Caco-2 (cell line): Measurements from ENCODE around the gene LCMT1. TPM values are rescaled to one million over a fixed set of nuclear protein-coding genes. Genes with fewer than 3 reads are reported as not detected.
A peak's percentile ranks its signal among the peaks of the same experiment; 100 is the strongest.

Experiments
- BruUV-seq: library from RNA; stranded (reverse); fragments of 400-500 nt; replicated peaks from 2 replicates; lab custom pipeline; 2021; lab: Mats Ljungman, UMichigan
- CTCF ChIA-PET: fragments of 300-600 bp; sonication (Branson Sonifier 250); formaldehyde crosslinking; loops from one replicate; lab custom pipeline; 2022; ENCODE audit warnings: antibody characterized with exemption; lab: Charles Lee
- POLR2A ChIA-PET: fragments of 300-600 bp; sonication (Branson Sonifier 250); formaldehyde crosslinking; loops from one replicate; lab custom pipeline; 2022; ENCODE audit warnings: antibody characterized with exemption; lab: Charles Lee
- DNase-seq, 2 experiments: peaks; one replicate each; pipeline versions ENCODE4 v3.0.0 to v3.0.0-alpha.2; 2020 to 2022
- H3K27me3 ChIP-seq: replicated peaks from 2 replicates; pipeline ENCODE4 v1.6.0; 2011; ENCODE audit warnings: low read length; ENCODE audit not compliant: control insufficient read depth, insufficient read depth
- H3K36me3 ChIP-seq: 2 replicates; pipeline ENCODE4 v1.5.1; 2011; ENCODE audit warnings: low read length; ENCODE audit not compliant: control insufficient read depth, insufficient read depth
- H3K4me1 ChIP-seq: fragments of 250-450 bp; sonication (Bioruptor Pico); 2 replicates; pipeline ENCODE4 v1.5.1; 2020; ENCODE audit warnings: mild to moderate bottlenecking
- H3K4me3 ChIP-seq: 2 replicates; pipeline ENCODE4 v1.5.1; 2011; ENCODE audit warnings: low read depth, mild to moderate bottlenecking, control low read depth, low read length
- H3K9me3 ChIP-seq: fragments of 250-450 bp; sonication (Bioruptor Pico); 2 replicates; pipeline ENCODE4 v1.5.1; 2020; ENCODE audit warnings: mild to moderate bottlenecking, moderate library complexity
- H3K27ac Mint-ChIP-seq: one replicate; pipeline ENCODE4 v1.8.0; 2022; ENCODE audit warnings: mixed read lengths; ENCODE audit not compliant: unreplicated experiment
- H3K27me3 Mint-ChIP-seq: one replicate; pipeline ENCODE4 v1.8.0; 2022; ENCODE audit warnings: mixed read lengths; ENCODE audit not compliant: insufficient read depth, unreplicated experiment
- H3K36me3 Mint-ChIP-seq: one replicate; pipeline ENCODE4 v1.8.0; 2022; ENCODE audit warnings: mild to moderate bottlenecking, mixed read lengths; ENCODE audit not compliant: insufficient read depth, unreplicated experiment
- H3K4me1 Mint-ChIP-seq: one replicate; pipeline ENCODE4 v1.8.0; 2022; ENCODE audit warnings: low read depth, mixed read lengths; ENCODE audit not compliant: unreplicated experiment
- H3K4me3 Mint-ChIP-seq: one replicate; pipeline ENCODE4 v1.8.0; 2022; ENCODE audit warnings: mild to moderate bottlenecking, moderate library complexity, mixed read lengths; ENCODE audit not compliant: unreplicated experiment
- H3K9me3 Mint-ChIP-seq: one replicate; pipeline ENCODE4 v1.8.0; 2022; ENCODE audit warnings: mixed read lengths; ENCODE audit not compliant: unreplicated experiment
- intact Hi-C: fragments of 100-400 bp; cut with micrococcal nuclease; formaldehyde crosslinking; loops from one replicate; pipeline ENCODE4 v1.10.0; 2022; ENCODE audit not compliant: unreplicated experiment
- total RNA-seq: library from RNA; stranded (reverse); gene quantifications from 2 replicates; pipeline ENCODE4 v1.2.3, GENCODE V29; 2022
- TF ChIP-seq, protein P1 (sequence below), 2 experiments: fragments of 200-600 bp in 1 of 2; IDR thresholded peaks; 1 replicate in 1 of 2; 2 replicates in 1 of 2; pipeline versions ENCODE4 v1.5.1 to v1.8.0; 2011 to 2022; ENCODE audit warnings: antibody characterized with exemption in 1 of 2, control low read depth in 1 of 2, inconsistent platforms in 1 of 2, low read depth in 1 of 2, low read length in 1 of 2, mild to moderate bottlenecking in 1 of 2, moderate library complexity in 1 of 2; ENCODE audit not compliant: insufficient read depth in 1 of 2, severe bottlenecking in 1 of 2, unreplicated experiment in 1 of 2

Gene LCMT1
- total RNA-seq, 1 experiment from 2014 or later, result 53.9 TPM

DNA sequence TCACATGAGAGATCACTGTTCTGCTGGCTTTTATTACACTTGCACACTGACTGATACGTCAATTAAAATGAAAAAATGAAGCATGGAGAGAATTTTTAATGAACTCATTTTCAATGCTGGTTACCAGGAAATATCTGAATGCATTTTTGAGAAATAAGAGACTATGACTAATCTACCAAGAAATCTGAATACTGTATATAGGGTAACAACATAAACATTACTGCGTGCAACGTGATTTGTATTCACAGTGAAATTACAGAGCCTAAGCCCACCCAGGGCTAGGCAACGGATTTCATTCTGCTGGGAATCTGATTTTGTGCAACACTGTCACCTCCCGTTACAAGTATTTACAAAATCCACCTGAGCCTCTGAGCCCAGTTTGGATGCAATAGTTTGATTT lies 23.8 kb upstream of the LCMT1 start:
- Histone ChIP-seq H3K36me3 (no peaks in the 10 kb centered on the region), H3K27me3 (no peaks in the 10 kb centered on the region), H3K4me3 (no peak overlapping the region), H3K4me1 (peaks cover 10% of the 10 kb centered on the region), H3K9me3 (no peaks in the 10 kb centered on the region)
- H3K27ac Mint-ChIP-seq, result no peak overlapping the region
- intact Hi-C loops, result no loop called here
- H3K36me3 Mint-ChIP-seq, result no peaks in the 10 kb centered on the region
- ChIA-PET POLR2A (no interaction called here), CTCF (no interaction called here)
- TF ChIP-seq, protein P1, sequence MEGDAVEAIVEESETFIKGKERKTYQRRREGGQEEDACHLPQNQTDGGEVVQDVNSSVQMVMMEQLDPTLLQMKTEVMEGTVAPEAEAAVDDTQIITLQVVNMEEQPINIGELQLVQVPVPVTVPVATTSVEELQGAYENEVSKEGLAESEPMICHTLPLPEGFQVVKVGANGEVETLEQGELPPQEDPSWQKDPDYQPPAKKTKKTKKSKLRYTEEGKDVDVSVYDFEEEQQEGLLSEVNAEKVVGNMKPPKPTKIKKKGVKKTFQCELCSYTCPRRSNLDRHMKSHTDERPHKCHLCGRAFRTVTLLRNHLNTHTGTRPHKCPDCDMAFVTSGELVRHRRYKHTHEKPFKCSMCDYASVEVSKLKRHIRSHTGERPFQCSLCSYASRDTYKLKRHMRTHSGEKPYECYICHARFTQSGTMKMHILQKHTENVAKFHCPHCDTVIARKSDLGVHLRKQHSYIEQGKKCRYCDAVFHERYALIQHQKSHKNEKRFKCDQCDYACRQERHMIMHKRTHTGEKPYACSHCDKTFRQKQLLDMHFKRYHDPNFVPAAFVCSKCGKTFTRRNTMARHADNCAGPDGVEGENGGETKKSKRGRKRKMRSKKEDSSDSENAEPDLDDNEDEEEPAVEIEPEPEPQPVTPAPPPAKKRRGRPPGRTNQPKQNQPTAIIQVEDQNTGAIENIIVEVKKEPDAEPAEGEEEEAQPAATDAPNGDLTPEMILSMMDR (IDR thresholded peaks at IDR 0.05; ENCODE audit: insufficient read depth in 1 of 2, low read depth in 1 of 2, low read length in 1 of 2, severe bottlenecking in 1 of 2, unreplicated experiment in 1 of 2), result no peak
- no TSS peak for BruUV-seq
- H3K4me1 Mint-ChIP-seq, result peaks cover 7% of the 10 kb centered on the region
- no peak for DNase-seq
- H3K9me3 Mint-ChIP-seq, result no peaks in the 10 kb centered on the region
- H3K27me3 Mint-ChIP-seq, result no peaks in the 10 kb centered on the region
- no peak overlapping the region for H3K4me3 Mint-ChIP-seq

DNA sequence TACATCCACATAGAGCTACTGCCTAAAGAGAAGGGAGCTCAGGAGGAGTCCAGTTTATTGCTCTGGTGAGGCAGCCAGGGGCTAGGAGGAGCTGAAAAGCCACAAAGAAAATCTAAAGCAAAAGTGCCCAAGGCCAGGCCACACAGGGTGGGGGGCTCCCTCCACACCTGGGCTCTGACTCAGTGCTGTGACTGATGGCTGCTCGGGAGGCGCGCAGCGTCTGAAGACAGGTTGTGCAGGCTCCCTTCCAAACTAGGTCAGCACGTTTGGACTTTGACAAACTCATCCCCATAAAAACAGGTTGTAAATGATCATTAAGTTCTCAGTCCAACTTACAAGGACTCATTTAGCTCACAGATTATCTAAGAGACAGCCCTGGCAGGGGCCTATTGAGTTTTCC lies 22.2 kb upstream of the LCMT1 start:
- Histone ChIP-seq H3K4me1 (peaks cover 10% of the 10 kb centered on the region), H3K9me3 (no peaks in the 10 kb centered on the region), H3K36me3 (no peaks in the 10 kb centered on the region), H3K4me3 (no peak overlapping the region), H3K27me3 (no peaks in the 10 kb centered on the region)
- TF ChIP-seq, protein P1 (IDR thresholded peaks at IDR 0.05; ENCODE audit: insufficient read depth in 1 of 2, low read depth in 1 of 2, low read length in 1 of 2, severe bottlenecking in 1 of 2, unreplicated experiment in 1 of 2), result no peak
- no peaks in the 10 kb centered on the region for H3K36me3 Mint-ChIP-seq
- peak overlapping the region; percentile 37 for H3K4me3 Mint-ChIP-seq
- no peaks in the 10 kb centered on the region for H3K27me3 Mint-ChIP-seq
- ChIA-PET POLR2A (interaction anchor here (0.7 to 1.8 kb wide), 3 partner anchors 17 to 22 kb away, joined by 3 to 20 read pairs (median 13); no protein-coding TSS in a partner anchor), CTCF (interaction anchor here (1.1 to 1.3 kb wide), 3 partner anchors 18 to 22 kb away, joined by 3 to 8 read pairs (median 5); no protein-coding TSS in a partner anchor)
- peaks cover 7% of the 10 kb centered on the region for H3K4me1 Mint-ChIP-seq
- H3K27ac Mint-ChIP-seq, result peak overlapping the region; percentile 62
- intact Hi-C loops, result loop anchor here (1.0 kb wide), 1 partner anchor 8 kb away; no protein-coding TSS in a partner anchor
- H3K9me3 Mint-ChIP-seq, result no peaks in the 10 kb centered on the region
- no TSS peak for BruUV-seq
- DNase-seq, result peak; percentile 74 to 81

GRCh38 chr16:25092441-25092840 lies 19.1 kb upstream of the LCMT1 start:
- H3K4me1 ChIP-seq, result peaks cover 10% of the 10 kb centered on the region
- intact Hi-C loops, result no loop called here
- ChIA-PET CTCF (no interaction called here), POLR2A (no interaction called here)
- TF ChIP-seq, protein P1 (IDR thresholded peaks at IDR 0.05; ENCODE audit: insufficient read depth in 1 of 2, low read depth in 1 of 2, low read length in 1 of 2, severe bottlenecking in 1 of 2, unreplicated experiment in 1 of 2), result no peak
- H3K27me3 Mint-ChIP-seq, result no peaks in the 10 kb centered on the region
- no peaks in the 10 kb centered on the region for H3K9me3 ChIP-seq
- H3K27me3 ChIP-seq, result no peaks in the 10 kb centered on the region
- H3K4me3 Mint-ChIP-seq, result no peak overlapping the region
- H3K4me3 ChIP-seq, result no peak overlapping the region
- H3K27ac Mint-ChIP-seq, result no peak overlapping the region
- BruUV-seq, result no TSS peak
- no peaks in the 10 kb centered on the region for H3K9me3 Mint-ChIP-seq
- H3K4me1 Mint-ChIP-seq, result peaks cover 7% of the 10 kb centered on the region
- H3K36me3 ChIP-seq, result no peaks in the 10 kb centered on the region
- H3K36me3 Mint-ChIP-seq, result no peaks in the 10 kb centered on the region
- no peak for DNase-seq
